ENCODE measurements around the gene FBXW9.

FBXW9 gene

GRCh38 chr19:12665671-12666264, 30.7 kb downstream of the FBXW9 start:
- ChIA-PET CTCF (interaction anchor here (0.8 to 2.5 kb wide), 5 partner anchors 11 to 102 kb away, joined by 3 to 17 read pairs (median 4); no protein-coding TSS in a partner anchor), POLR2A (interaction anchor here (0.5 to 1.1 kb wide), 2 partner anchors 15 to 26 kb away, joined by 3 read pairs; no protein-coding TSS in a partner anchor)
- TF ChIP-seq CTCF (IDR thresholded peaks at IDR 0.05; ENCODE audit: insufficient read depth, low read length, missing control alignments), result no peak
- H3K4me3 ChIP-seq (ENCODE audit: low read depth, low read length), result peak overlapping the region; percentile 77
- no peak for DNase-seq (ENCODE audit: low read depth, low spot score)

- TF ChIP-seq CTCF (IDR thresholded peaks at IDR 0.05; ENCODE audit: insufficient read depth, low read length, missing control alignments), result no peak
- H3K4me3 ChIP-seq (ENCODE audit: low read depth, low read length), result no peak overlapping the region
- DNase-seq (ENCODE audit: low read depth, low spot score), result no peak
- ChIA-PET POLR2A (no interaction called here), CTCF (interaction anchor here (1.9 to 2.5 kb wide), 2 partner anchors 12 to 101 kb away, joined by 6 to 17 read pairs; no protein-coding TSS in a partner anchor)
Observed at GRCh38 chr19:12665281-12665573, 31.2 kb downstream of the FBXW9 start.

- TF ChIP-seq CTCF (IDR thresholded peaks at IDR 0.05; ENCODE audit: insufficient read depth, low read length, missing control alignments), result no peak
- CTCF ChIA-PET, result interaction anchor here (1.0 to 2.6 kb wide), 3 partner anchors 16 to 101 kb away, joined by 3 to 8 read pairs (median 6); no protein-coding TSS in a partner anchor
Observed at GRCh38 chr19:12664406-12665280, 31.8 kb downstream of the FBXW9 start.

GRCh38 chr19:12660980-12661379, 35.5 kb downstream of the FBXW9 start:
- no peak for TF ChIP-seq CTCF (IDR thresholded peaks at IDR 0.05; ENCODE audit: insufficient read depth, low read length, missing control alignments)
- ChIA-PET CTCF (interaction anchor here (1.0 to 3.5 kb wide), 4 partner anchors 11 to 97 kb away, joined by 3 to 20 read pairs (median 6); no protein-coding TSS in a partner anchor), POLR2A (no interaction called here)
- no peak for DNase-seq (ENCODE audit: low read depth, low spot score)
- no peak overlapping the region for H3K4me3 ChIP-seq (ENCODE audit: low read depth, low read length)

More at GRCh38 chr19:12664406-12665280, 31.8 kb downstream of the FBXW9 start:
- DNase-seq (ENCODE audit: low read depth, low spot score), result no peak
- H3K4me3 ChIP-seq (ENCODE audit: low read depth, low read length), result no peak overlapping the region
- POLR2A ChIA-PET, result no interaction called here

- CTCF ChIA-PET, result interaction anchor here (1.2 to 1.6 kb wide), 2 partner anchors 19 to 94 kb away, joined by 4 to 8 read pairs; no protein-coding TSS in a partner anchor
- no peak for DNase-seq (ENCODE audit: low read depth, low spot score)
- no peak overlapping the region for H3K4me3 ChIP-seq (ENCODE audit: low read depth, low read length)
- POLR2A ChIA-PET, result no interaction called here
- no peak for TF ChIP-seq CTCF (IDR thresholded peaks at IDR 0.05; ENCODE audit: insufficient read depth, low read length, missing control alignments)
Observed at GRCh38 chr19:12657966-12658365, 38.5 kb downstream of the FBXW9 start.

Measured in AG04449 (cell line).